Sigmoid colon (tissue), 4 donors: ENCODE results near the gene NELL2.

ENCODE experiments used
- POLR2A ChIP-seq, 2 donors: fragments of 450-650 bp; IDR thresholded peaks; one replicate each; pipeline ENCODE4 v1.6.1; 2016; ENCODE audit warnings: antibody characterized with exemption in 2 of 2, mild to moderate bottlenecking in 2 of 2, moderate library complexity in 2 of 2
- POLR2AphosphoS5 ChIP-seq, 4 donors: sonication (generic); formaldehyde crosslinking; IDR thresholded peaks; one replicate each; pipeline ENCODE4 v1.6.1; 2017; ENCODE audit warnings: antibody characterized with exemption in 4 of 4
- TF ChIP-seq, protein P1 (sequence below), 4 experiments: fragments of 450-650 bp in 3 of 4; fragments of 200-600 bp in 1 of 4; IDR thresholded peaks; one replicate each; pipeline ENCODE4 v1.5.1; 2016 to 2019; ENCODE audit warnings: antibody characterized with exemption in 4 of 4, mild to moderate bottlenecking in 3 of 4, moderate library complexity in 2 of 4

DNA sequence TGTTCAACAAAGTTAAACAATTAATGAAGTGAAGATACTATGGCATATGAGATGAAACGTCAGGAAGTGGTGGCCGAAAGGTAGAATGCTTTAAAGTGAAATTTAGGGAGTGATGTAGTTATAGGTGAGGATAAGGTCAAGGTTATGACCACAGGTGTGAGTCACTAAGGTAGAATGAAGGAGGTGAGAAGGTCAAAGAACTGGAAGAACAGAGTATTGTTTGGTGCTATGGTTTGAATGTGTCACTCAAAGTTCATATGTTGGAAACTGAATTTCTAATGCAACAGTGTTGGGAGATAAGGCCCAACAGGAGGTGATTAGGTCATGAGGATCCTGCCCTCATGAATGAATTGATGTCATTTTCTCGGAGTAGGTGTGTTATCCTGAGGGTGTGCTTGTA lies 293.6 kb downstream of the NELL2 start:
- TF ChIP-seq POLR2A (IDR thresholded peaks at IDR 0.05) = no peak
- TF ChIP-seq, protein P1, sequence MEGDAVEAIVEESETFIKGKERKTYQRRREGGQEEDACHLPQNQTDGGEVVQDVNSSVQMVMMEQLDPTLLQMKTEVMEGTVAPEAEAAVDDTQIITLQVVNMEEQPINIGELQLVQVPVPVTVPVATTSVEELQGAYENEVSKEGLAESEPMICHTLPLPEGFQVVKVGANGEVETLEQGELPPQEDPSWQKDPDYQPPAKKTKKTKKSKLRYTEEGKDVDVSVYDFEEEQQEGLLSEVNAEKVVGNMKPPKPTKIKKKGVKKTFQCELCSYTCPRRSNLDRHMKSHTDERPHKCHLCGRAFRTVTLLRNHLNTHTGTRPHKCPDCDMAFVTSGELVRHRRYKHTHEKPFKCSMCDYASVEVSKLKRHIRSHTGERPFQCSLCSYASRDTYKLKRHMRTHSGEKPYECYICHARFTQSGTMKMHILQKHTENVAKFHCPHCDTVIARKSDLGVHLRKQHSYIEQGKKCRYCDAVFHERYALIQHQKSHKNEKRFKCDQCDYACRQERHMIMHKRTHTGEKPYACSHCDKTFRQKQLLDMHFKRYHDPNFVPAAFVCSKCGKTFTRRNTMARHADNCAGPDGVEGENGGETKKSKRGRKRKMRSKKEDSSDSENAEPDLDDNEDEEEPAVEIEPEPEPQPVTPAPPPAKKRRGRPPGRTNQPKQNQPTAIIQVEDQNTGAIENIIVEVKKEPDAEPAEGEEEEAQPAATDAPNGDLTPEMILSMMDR (IDR thresholded peaks at IDR 0.05) = no peak
- no peak for TF ChIP-seq POLR2AphosphoS5 (IDR thresholded peaks at IDR 0.05)
